A673 (cell line): ENCODE measurements around the gene STX8. TPM values are rescaled to one million over a fixed set of nuclear protein-coding genes. Genes with fewer than 3 reads are reported as not detected.
A peak's percentile ranks its signal among the peaks of the same experiment; 100 is the strongest.

Experiments
- Bru-seq: library from RNA; stranded (reverse); fragments of 400-500 nt; gene quantifications from one replicate; lab custom pipeline; 2021; lab: Mats Ljungman, UMichigan
- BruChase-seq, 2 experiments: library from RNA; stranded (reverse); fragments of 400-500 nt; gene quantifications; one replicate each; lab custom pipeline; 2021; lab: Mats Ljungman, UMichigan
- BruUV-seq: library from RNA; stranded (reverse); fragments of 400-500 nt; replicated peaks from 2 replicates; lab custom pipeline; 2021; lab: Mats Ljungman, UMichigan
- CTCF ChIA-PET: fragments of 300-600 bp; sonication (Branson Sonifier 250); formaldehyde crosslinking; loops from one replicate; lab custom pipeline; 2022; ENCODE audit warnings: antibody characterized with exemption; lab: Charles Lee
- POLR2A ChIA-PET: fragments of 300-600 bp; sonication (Branson Sonifier 250); formaldehyde crosslinking; loops from one replicate; lab custom pipeline; 2022; ENCODE audit warnings: antibody characterized with exemption; ENCODE audit not compliant: low non-redundant PET; lab: Charles Lee
- DNase-seq: peaks from one replicate; pipeline ENCODE4 v3.0.0-alpha.2; 2015; ENCODE audit warnings: low spot score
- H3K27ac ChIP-seq: fragments of 200-600 bp; sonication (generic); 2 replicates; pipeline ENCODE4 v1.5.1; 2016; ENCODE audit warnings: mixed run types, low read depth, mild to moderate bottlenecking, mixed read lengths, antibody characterized with exemption, low read length; ENCODE audit not compliant: poor library complexity, severe bottlenecking
- H3K27me3 ChIP-seq: fragments of 200-600 bp; sonication (generic); replicated peaks from 2 replicates; pipeline ENCODE4 v1.6.1; 2017; ENCODE audit warnings: mixed run types, low read depth, mild to moderate bottlenecking, mixed read lengths, antibody characterized with exemption, low read length; ENCODE audit not compliant: insufficient read depth, poor library complexity
- H3K36me3 ChIP-seq: fragments of 200-600 bp; sonication (generic); 2 replicates; pipeline ENCODE4 v1.6.1; 2016; ENCODE audit warnings: mixed run types, mild to moderate bottlenecking, mixed read lengths, antibody characterized with exemption, low read length; ENCODE audit not compliant: insufficient read depth, poor library complexity, severe bottlenecking
- H3K4me1 ChIP-seq: fragments of 200-600 bp; sonication (generic); 2 replicates; pipeline ENCODE4 v1.6.1; 2017; ENCODE audit warnings: mixed run types, mild to moderate bottlenecking, mixed read lengths, antibody characterized with exemption, low read length; ENCODE audit not compliant: insufficient read depth, poor library complexity, severe bottlenecking
- H3K4me3 ChIP-seq: fragments of 200-600 bp; sonication (generic); 2 replicates; pipeline ENCODE4 v1.5.1; 2016; ENCODE audit warnings: low read depth, mixed run types, mild to moderate bottlenecking, mixed read lengths, low read length; ENCODE audit not compliant: poor library complexity, severe bottlenecking
- H3K9me3 ChIP-seq: fragments of 200-600 bp; sonication (generic); 2 replicates; pipeline ENCODE4 v1.6.1; 2016; ENCODE audit warnings: mixed run types, low read depth, mild to moderate bottlenecking, mixed read lengths, antibody characterized with exemption, low read length; ENCODE audit not compliant: poor library complexity, severe bottlenecking
- EZH2 ChIP-seq: fragments of 200-600 bp; sonication (generic); IDR thresholded peaks from 2 replicates; pipeline ENCODE4 v1.6.1; 2017; ENCODE audit warnings: borderline replicate concordance, low read depth, mild to moderate bottlenecking, mixed read lengths, antibody characterized with exemption, low read length; ENCODE audit not compliant: poor library complexity, severe bottlenecking
- intact Hi-C: fragments of 100-400 bp; cut with micrococcal nuclease; formaldehyde crosslinking; loops from one replicate; pipeline ENCODE4 v1.10.0; 2022; ENCODE audit not compliant: unreplicated experiment
- long read RNA-seq: library from polyadenylated mRNA; stranded (forward); transcript quantifications from one replicate; pipeline ENCODE4 v2.0.0, GENCODE V29; 2022
- total RNA-seq: library from RNA; stranded (reverse); gene quantifications from 2 replicates; pipeline ENCODE4 v1.2.3, GENCODE V29; 2021
- TF ChIP-seq, protein P1 (sequence below): fragments of 300-800, 200-600 bp; sonication (generic); conservative IDR thresholded peaks from 2 replicates; pipeline ENCODE4 v1.5.1; 2017; ENCODE audit warnings: low read depth, mild to moderate bottlenecking, antibody characterized with exemption, low read length, moderate library complexity, mixed read lengths

The STX8 gene, protein sequence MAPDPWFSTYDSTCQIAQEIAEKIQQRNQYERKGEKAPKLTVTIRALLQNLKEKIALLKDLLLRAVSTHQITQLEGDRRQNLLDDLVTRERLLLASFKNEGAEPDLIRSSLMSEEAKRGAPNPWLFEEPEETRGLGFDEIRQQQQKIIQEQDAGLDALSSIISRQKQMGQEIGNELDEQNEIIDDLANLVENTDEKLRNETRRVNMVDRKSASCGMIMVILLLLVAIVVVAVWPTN
- total RNA-seq (51.4 and 56.4 TPM in 2 replicates), Bru-seq, nascent RNA (percentile 55 among the genes with signal in this experiment), BruChase-seq, experiment 1, labeled RNA remaining after a 2-hour chase (percentile 53 among the genes with signal in this experiment), BruChase-seq, experiment 2, labeled RNA remaining after a 6-hour chase (percentile 64 among the genes with signal in this experiment)
- long read RNA-seq, transcript STX8-201 (8 exons, 1,246 nt), result major isoform, 36 of 54 reads
- long read RNA-seq, transcript STX8-212 (6 exons, 638 nt), result minor isoform, 9 of 54 reads
- long read RNA-seq, partial matches to known transcripts, result 5 of 54 reads
- long read RNA-seq, other reads (novel, unspliced or antisense), result 3 of 54 reads

DNA sequence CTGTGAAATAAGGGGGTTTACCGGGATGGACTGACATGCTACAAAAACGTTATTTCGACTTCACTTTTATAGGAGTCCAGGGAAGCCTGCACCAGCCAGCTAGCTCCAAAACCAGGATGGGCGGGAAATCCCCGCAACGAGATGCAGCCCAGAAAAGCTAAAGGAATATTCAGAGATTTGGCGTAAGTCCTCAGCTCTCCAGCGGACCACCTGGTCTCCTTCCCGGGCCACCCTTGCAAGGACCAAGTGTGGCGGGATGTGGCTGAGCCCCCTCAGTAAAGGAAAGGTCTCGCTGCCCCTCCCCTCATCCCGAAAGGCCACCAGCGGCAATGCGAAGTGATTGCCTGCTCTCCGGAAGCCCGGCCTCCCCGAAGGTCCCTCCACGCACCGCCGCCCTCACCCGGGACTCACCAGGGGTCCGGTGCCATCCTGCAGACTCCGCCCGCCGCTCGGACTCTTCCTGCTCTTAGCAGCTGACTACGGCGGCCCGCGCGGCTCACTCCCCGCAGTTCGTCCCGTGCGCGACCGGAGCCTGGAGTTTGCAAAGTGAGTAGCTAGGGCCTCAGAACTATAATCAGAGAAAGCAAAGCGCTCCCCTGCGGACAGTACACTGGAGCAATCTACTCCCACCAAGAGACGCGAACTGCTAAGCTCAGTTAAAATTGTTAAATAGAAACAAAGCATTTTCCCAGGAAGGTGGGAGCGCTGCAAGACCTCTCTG is at the start of gene STX8:
STX8 (minus strand) TSS at position 440 of the 721 bp plus-strand sequence; CDS start at position 428, 12 bp downstream.
- Histone ChIP-seq H3K36me3 (no peaks in the 10 kb centered on the region), H3K9me3 (no peaks in the 10 kb centered on the region), H3K4me1 (peaks cover 11% of the 10 kb centered on the region), H3K27me3 (no peaks in the 10 kb centered on the region), H3K4me3 (peak within 1 kb of the TSS; percentile 64), H3K27ac (peak within 1 kb of the TSS; percentile 15)
- intact Hi-C loops, result loop anchor here (5.0 kb wide), 1 partner anchor 167 kb away; no protein-coding TSS in a partner anchor
- CTCF ChIA-PET, result interaction anchor here (0.6 kb wide), 2 partner anchors 21 to 37 kb away, joined by 3 read pairs; no protein-coding TSS in a partner anchor
- POLR2A ChIA-PET, result interaction anchor here (0.6 kb wide), 1 partner anchor 11 kb away, joined by 3 read pairs; no protein-coding TSS in a partner anchor
- peak; percentile 92 for DNase-seq
- BruUV-seq, result no TSS peak
- TF ChIP-seq, protein P1, sequence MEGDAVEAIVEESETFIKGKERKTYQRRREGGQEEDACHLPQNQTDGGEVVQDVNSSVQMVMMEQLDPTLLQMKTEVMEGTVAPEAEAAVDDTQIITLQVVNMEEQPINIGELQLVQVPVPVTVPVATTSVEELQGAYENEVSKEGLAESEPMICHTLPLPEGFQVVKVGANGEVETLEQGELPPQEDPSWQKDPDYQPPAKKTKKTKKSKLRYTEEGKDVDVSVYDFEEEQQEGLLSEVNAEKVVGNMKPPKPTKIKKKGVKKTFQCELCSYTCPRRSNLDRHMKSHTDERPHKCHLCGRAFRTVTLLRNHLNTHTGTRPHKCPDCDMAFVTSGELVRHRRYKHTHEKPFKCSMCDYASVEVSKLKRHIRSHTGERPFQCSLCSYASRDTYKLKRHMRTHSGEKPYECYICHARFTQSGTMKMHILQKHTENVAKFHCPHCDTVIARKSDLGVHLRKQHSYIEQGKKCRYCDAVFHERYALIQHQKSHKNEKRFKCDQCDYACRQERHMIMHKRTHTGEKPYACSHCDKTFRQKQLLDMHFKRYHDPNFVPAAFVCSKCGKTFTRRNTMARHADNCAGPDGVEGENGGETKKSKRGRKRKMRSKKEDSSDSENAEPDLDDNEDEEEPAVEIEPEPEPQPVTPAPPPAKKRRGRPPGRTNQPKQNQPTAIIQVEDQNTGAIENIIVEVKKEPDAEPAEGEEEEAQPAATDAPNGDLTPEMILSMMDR, result 0 out of 2 replicates have a peak, but pooled peaks have one; percentile 17
- no peak for TF ChIP-seq EZH2

DNA sequence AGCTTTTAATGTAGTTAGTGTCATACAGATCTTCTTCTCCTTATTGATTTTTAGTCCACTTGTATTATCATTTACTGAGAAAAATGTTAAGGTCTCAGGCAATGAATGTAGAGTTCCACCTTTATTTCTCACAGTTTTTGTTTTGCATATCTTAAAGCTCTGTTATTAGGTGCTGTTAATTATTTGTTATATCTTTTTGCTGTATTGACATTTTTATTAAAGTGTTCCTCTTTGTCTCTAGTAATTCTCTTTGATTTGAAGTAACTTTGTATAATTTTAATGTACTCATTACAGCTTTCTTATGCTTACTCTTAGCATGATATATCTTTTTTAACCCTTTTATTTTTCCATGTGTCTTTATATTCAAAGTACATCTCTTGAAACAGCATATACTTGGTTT is 47.3 kb upstream of the STX8 start:
- DNase-seq, result no peak
- intact Hi-C loops, result no loop called here
- ChIA-PET CTCF (no interaction called here), POLR2A (no interaction called here)
- no peaks in the 10 kb centered on the region for H3K4me1 ChIP-seq
- no TSS peak for BruUV-seq
- TF ChIP-seq EZH2, result no peak
- TF ChIP-seq, protein P1, result no peak
- no peaks in the 10 kb centered on the region for H3K27me3 ChIP-seq
- no peaks in the 10 kb centered on the region for H3K9me3 ChIP-seq
- H3K36me3 ChIP-seq, result no peaks in the 10 kb centered on the region
- no peak overlapping the region for H3K27ac ChIP-seq
- H3K4me3 ChIP-seq, result no peak overlapping the region

DNA sequence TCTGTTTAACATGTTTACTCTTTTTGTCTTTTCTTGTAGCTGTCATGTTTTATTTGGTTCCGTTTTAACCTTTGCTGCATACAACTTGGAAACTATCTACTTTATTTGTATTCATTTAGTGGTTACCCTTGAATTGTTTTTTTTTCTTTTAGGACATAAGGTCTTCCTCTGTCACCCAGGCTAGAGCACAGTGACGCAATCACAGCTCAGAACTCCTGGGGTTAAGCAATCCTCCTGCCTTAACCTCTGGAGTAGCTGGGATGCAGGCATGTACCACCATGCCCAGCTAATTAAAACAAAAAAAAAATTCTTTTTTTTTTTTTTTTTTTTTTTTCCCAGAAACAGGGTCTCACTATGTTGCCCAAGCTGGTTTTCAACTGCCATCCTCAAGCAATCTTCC is 39.9 kb upstream of the STX8 start:
- intact Hi-C loops, result no loop called here

More for the DNA sequence above, 39.9 kb upstream of the STX8 start:
- Histone ChIP-seq H3K4me3 (no peak overlapping the region), H3K9me3 (no peaks in the 10 kb centered on the region), H3K36me3 (no peaks in the 10 kb centered on the region), H3K27ac (no peak overlapping the region), H3K4me1 (no peaks in the 10 kb centered on the region), H3K27me3 (no peaks in the 10 kb centered on the region)
- no peak for TF ChIP-seq EZH2
- TF ChIP-seq, protein P1, result no peak
- no TSS peak for BruUV-seq
- POLR2A ChIA-PET, result no interaction called here
- CTCF ChIA-PET, result interaction anchor here (0.7 kb wide), 1 partner anchor 273 kb away, joined by 21 read pairs; no protein-coding TSS in a partner anchor
- no peak for DNase-seq
